ENCODE results near the gene USB1. TPM values are rescaled to one million over a fixed set of nuclear protein-coding genes. Genes with fewer than 3 reads are reported as not detected.

USB1 gene
- total RNA-seq, 1 donor from 2014 or later, result 43.0 TPM

DNA sequence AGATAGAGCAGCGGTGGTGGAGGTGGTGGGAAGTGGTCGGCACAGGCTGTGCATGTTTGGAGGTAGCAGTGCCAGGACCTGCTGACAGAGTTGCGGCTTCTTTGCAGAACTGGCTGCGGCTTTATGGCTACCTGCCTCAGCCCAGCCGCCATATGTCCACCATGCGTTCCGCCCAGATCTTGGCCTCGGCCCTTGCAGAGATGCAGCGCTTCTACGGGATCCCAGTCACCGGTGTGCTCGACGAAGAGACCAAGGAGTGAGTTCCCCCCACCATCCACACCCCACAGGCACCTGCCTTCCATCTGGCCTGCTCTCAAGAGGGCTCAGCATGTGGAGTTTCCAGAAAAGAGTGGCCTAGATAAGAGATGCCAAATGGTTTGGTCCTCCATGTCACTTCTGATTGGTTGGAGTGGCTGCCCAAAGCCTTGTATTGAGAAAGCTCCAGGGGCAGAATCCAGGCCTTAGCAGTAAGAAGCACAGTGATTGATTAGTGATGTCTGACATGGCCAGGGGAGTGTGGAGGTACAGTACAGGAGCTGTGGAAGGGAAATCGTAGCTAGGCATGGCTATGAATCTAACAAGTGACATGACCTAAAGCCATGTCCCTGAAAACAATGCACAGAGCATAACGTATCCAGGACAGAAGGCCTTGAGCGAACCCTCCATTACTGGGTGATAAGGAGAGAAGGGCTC lies 36.3 kb downstream of the USB1 start:
- Mint-ChIP-seq H3K27ac (peak overlapping the region; percentile 52), H3K4me1 (ENCODE audit: low read depth) (peaks cover 24% of the 10 kb centered on the region), H3K36me3 (ENCODE audit: insufficient read depth) (peaks cover 18% of the 10 kb centered on the region)

DNA sequence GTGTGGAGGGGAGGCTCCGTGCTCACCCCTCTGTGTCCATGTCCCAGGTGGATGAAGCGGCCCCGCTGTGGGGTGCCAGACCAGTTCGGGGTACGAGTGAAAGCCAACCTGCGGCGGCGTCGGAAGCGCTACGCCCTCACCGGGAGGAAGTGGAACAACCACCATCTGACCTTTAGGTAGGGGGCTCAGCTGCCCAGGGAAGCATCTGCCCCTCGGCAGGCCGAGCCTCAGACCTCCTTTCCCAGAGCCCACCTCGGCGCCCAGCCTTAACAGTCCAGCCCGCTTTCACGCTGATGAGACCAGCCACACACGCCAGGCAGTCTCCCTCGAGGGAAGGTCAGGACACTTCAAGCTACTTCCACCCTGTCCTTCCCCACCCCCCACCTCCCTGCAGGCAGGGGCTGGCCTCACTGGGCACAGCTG lies 37.0 kb downstream of the USB1 start:
- peaks cover 21% of the 10 kb centered on the region for H3K4me1 Mint-ChIP-seq (ENCODE audit: low read depth)
- DNase-seq (ENCODE audit: low spot score, unreplicated experiment), result no peak
- H3K27me3 Mint-ChIP-seq, result no peaks in the 10 kb centered on the region
- H3K27ac Mint-ChIP-seq, result no peak overlapping the region
- peaks cover 18% of the 10 kb centered on the region for H3K36me3 Mint-ChIP-seq (ENCODE audit: insufficient read depth)
- no peak overlapping the region for H3K4me3 Mint-ChIP-seq (ENCODE audit: low read depth)
- TF ChIP-seq, protein P1, sequence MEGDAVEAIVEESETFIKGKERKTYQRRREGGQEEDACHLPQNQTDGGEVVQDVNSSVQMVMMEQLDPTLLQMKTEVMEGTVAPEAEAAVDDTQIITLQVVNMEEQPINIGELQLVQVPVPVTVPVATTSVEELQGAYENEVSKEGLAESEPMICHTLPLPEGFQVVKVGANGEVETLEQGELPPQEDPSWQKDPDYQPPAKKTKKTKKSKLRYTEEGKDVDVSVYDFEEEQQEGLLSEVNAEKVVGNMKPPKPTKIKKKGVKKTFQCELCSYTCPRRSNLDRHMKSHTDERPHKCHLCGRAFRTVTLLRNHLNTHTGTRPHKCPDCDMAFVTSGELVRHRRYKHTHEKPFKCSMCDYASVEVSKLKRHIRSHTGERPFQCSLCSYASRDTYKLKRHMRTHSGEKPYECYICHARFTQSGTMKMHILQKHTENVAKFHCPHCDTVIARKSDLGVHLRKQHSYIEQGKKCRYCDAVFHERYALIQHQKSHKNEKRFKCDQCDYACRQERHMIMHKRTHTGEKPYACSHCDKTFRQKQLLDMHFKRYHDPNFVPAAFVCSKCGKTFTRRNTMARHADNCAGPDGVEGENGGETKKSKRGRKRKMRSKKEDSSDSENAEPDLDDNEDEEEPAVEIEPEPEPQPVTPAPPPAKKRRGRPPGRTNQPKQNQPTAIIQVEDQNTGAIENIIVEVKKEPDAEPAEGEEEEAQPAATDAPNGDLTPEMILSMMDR (IDR thresholded peaks at IDR 0.05; ENCODE audit: unreplicated experiment), result no peak
- H3K9me3 Mint-ChIP-seq (ENCODE audit: low read depth), result no peaks in the 10 kb centered on the region

More for the DNA sequence above, 36.3 kb downstream of the USB1 start:
- no peaks in the 10 kb centered on the region for H3K9me3 Mint-ChIP-seq (ENCODE audit: low read depth)
- no peaks in the 10 kb centered on the region for H3K27me3 Mint-ChIP-seq
- TF ChIP-seq, protein P1 (IDR thresholded peaks at IDR 0.05; ENCODE audit: unreplicated experiment), result no peak
- H3K4me3 Mint-ChIP-seq (ENCODE audit: low read depth), result no peak overlapping the region
- no peak for DNase-seq (ENCODE audit: low spot score, unreplicated experiment)

DNA sequence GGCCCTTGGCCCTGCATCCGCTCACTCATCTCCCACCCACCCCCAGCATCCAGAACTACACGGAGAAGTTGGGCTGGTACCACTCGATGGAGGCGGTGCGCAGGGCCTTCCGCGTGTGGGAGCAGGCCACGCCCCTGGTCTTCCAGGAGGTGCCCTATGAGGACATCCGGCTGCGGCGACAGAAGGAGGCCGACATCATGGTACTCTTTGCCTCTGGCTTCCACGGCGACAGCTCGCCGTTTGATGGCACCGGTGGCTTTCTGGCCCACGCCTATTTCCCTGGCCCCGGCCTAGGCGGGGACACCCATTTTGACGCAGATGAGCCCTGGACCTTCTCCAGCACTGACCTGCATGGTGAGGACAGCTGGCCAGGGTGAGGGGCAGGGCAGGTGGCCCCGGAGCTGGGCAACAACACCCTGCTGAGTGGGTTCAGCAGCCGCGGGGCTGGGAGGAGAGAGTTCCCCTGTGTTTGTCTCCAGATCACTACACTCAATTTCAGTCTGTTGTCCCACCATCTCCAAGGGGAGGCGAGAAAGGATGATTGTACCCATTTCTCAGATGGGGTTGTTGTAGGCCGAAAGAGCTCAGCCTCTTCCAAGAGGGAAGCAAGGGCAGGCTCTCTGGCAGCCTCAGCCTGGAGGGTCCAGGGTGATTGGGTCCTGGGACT lies 38.8 kb downstream of the USB1 start:
- TF ChIP-seq, protein P1 (IDR thresholded peaks at IDR 0.05; ENCODE audit: unreplicated experiment), result no peak
- DNase-seq (ENCODE audit: low spot score, unreplicated experiment), result no peak
- no peaks in the 10 kb centered on the region for H3K9me3 Mint-ChIP-seq (ENCODE audit: low read depth)
- no peak overlapping the region for H3K4me3 Mint-ChIP-seq (ENCODE audit: low read depth)
- peaks cover 24% of the 10 kb centered on the region for H3K36me3 Mint-ChIP-seq (ENCODE audit: insufficient read depth)
- no peak overlapping the region for H3K27ac Mint-ChIP-seq
- peaks cover 7% of the 10 kb centered on the region for H3K4me1 Mint-ChIP-seq (ENCODE audit: low read depth)
- no peaks in the 10 kb centered on the region for H3K27me3 Mint-ChIP-seq

DNA sequence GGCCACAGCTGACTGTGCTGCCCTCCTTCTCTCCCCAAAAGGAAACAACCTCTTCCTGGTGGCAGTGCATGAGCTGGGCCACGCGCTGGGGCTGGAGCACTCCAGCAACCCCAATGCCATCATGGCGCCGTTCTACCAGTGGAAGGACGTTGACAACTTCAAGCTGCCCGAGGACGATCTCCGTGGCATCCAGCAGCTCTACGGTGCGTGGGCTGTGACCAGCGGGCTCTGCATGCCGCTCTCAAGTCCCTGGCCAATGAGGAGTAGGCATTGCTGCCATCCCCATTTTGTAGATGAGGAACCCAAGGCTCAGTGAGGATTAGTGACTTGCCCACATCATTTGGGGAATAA lies 39.3 kb downstream of the USB1 start:
- TF ChIP-seq, protein P1 (IDR thresholded peaks at IDR 0.05; ENCODE audit: unreplicated experiment), result no peak
- no peaks in the 10 kb centered on the region for H3K9me3 Mint-ChIP-seq (ENCODE audit: low read depth)
- peaks cover 2% of the 10 kb centered on the region for H3K4me1 Mint-ChIP-seq (ENCODE audit: low read depth)
- H3K27ac Mint-ChIP-seq, result no peak overlapping the region
- peaks cover 24% of the 10 kb centered on the region for H3K36me3 Mint-ChIP-seq (ENCODE audit: insufficient read depth)
- no peaks in the 10 kb centered on the region for H3K27me3 Mint-ChIP-seq
- H3K4me3 Mint-ChIP-seq (ENCODE audit: low read depth), result no peak overlapping the region
- DNase-seq (ENCODE audit: low spot score, unreplicated experiment), result no peak

DNA sequence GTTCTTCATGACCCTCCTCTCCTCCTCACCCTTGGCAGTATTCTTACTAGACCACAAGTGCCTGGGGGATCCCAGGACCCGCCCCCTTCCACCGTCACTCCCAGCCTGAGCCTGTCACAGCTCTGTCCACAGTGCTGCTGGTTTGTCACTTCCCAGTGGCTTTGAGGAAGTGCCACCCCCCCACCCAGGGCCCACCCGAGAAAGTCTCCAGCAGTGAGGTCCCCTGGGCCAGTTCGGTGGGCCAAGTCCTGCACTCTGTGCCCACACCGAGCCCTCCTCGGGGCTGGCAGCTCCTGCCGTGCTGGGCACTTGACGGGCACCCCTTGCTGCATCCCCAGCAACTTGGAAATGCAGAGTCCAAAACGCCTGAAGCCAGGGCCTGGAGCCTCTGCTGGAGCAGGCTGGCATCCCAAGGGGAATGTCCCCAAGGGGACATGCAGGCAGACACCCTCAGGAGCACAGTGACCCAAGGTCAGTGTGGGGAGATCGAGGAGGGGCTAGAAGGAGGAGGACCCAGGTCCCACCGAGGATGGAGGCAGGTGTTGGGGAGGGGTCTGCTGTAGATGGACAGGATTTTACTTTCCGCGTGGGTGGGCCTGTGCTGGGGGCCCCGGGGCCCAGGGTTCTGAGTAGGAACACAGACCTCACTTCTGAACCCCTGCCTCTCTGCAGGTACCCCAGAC lies 39.9 kb downstream of the USB1 start:
- H3K4me1 Mint-ChIP-seq (ENCODE audit: low read depth), result peaks cover 2% of the 10 kb centered on the region
- TF ChIP-seq, protein P1 (IDR thresholded peaks at IDR 0.05; ENCODE audit: unreplicated experiment), result no peak
- no peak overlapping the region for H3K27ac Mint-ChIP-seq
- DNase-seq (ENCODE audit: low spot score, unreplicated experiment), result no peak
- H3K27me3 Mint-ChIP-seq, result no peaks in the 10 kb centered on the region
- H3K36me3 Mint-ChIP-seq (ENCODE audit: insufficient read depth), result peaks cover 24% of the 10 kb centered on the region
- H3K4me3 Mint-ChIP-seq (ENCODE audit: low read depth), result no peak overlapping the region
- H3K9me3 Mint-ChIP-seq (ENCODE audit: low read depth), result no peaks in the 10 kb centered on the region

All from progenitor cell of endocrine pancreas (in vitro differentiated cells).